Vagina (tissue), 2 donors: ENCODE results near the gene TXNRD3. TPM values are rescaled to one million over a fixed set of nuclear protein-coding genes. Genes with fewer than 3 reads are reported as not detected.

ENCODE experiments used
- DNase-seq, 2 donors: peaks; one replicate each; pipeline ENCODE4 v3.0.0-alpha.2; 2017; ENCODE audit errors: extremely low spot score in 2 of 2
- H3K27ac ChIP-seq: fragments of 200-600 bp; sonication (generic); one replicate; pipeline ENCODE4 v1.5.1; 2019
- H3K27me3 ChIP-seq: fragments of 200-600 bp; sonication (generic); one replicate; pipeline ENCODE4 v1.5.1; 2019
- H3K36me3 ChIP-seq, 2 donors: fragments of 200-600 bp; sonication (generic); one replicate each; pipeline ENCODE4 v1.5.1; 2017 to 2019
- H3K4me1 ChIP-seq: fragments of 200-600 bp; sonication (generic); one replicate; pipeline ENCODE4 v1.5.1; 2019
- H3K4me3 ChIP-seq, 2 donors: fragments of 200-600 bp; sonication (generic); 1 replicate in 1 of 2; 2 replicates in 1 of 2; pipeline ENCODE4 v1.5.1; 2016 to 2019
- H3K9me3 ChIP-seq: fragments of 200-600 bp; sonication (generic); one replicate; pipeline ENCODE4 v1.5.1; 2019
- POLR2A ChIP-seq, 2 donors: fragments of 450-650 bp; IDR thresholded peaks; one replicate each; pipeline ENCODE4 v1.6.1; 2017; ENCODE audit warnings: antibody characterized with exemption in 2 of 2, mild to moderate bottlenecking in 2 of 2, moderate library complexity in 2 of 2
- POLR2AphosphoS5 ChIP-seq, 2 donors: sonication (generic); formaldehyde crosslinking; IDR thresholded peaks; one replicate each; pipeline ENCODE4 v1.9.0; 2017; ENCODE audit warnings: antibody characterized with exemption in 2 of 2, mild to moderate bottlenecking in 2 of 2, low read depth in 1 of 2; ENCODE audit not compliant: insufficient read depth in 1 of 2
- intact Hi-C: fragments of 100-400 bp; cut with DNase I; formaldehyde crosslinking; loops from one replicate; pipeline ENCODE4 v1.15.1; 2023
- total RNA-seq: library from RNA; depleted of rRNA; stranded (reverse); fragments of >200 nt; gene quantifications from one replicate; pipeline ENCODE4 v1.2.3, GENCODE V29; 2016
- TF ChIP-seq, protein P1 (sequence below), 3 experiments: fragments of 450-650 bp in 2 of 3; fragments of 200-600 bp in 1 of 3; sonication (generic) in 1 of 3; IDR thresholded peaks; one replicate each; pipeline ENCODE4 v1.5.1; 2017 to 2019; ENCODE audit warnings: antibody characterized with exemption in 3 of 3, mild to moderate bottlenecking in 2 of 3, moderate library complexity in 2 of 3

Gene TXNRD3
- total RNA-seq, 1 donor from 2014 or later, result 7.1 TPM

GRCh38 chr3:126684218-126684751 is 29.4 kb upstream of the TXNRD3 start:
- intact Hi-C loops, result no loop called here
- DNase-seq, result peak; percentile 74 to 91

GRCh38 chr3:126683069-126683468 is 28.1 kb upstream of the TXNRD3 start:
- H3K9me3 ChIP-seq, result no peaks in the 10 kb centered on the region
- no peak overlapping the region for H3K4me3 ChIP-seq
- peaks cover 20% of the 10 kb centered on the region for H3K4me1 ChIP-seq
- intact Hi-C loops, result no loop called here
- no peaks in the 10 kb centered on the region for H3K27me3 ChIP-seq
- no peaks in the 10 kb centered on the region for H3K36me3 ChIP-seq
- no peak for TF ChIP-seq POLR2A (IDR thresholded peaks at IDR 0.05)
- no peak for TF ChIP-seq POLR2AphosphoS5 (IDR thresholded peaks at IDR 0.05; ENCODE audit: insufficient read depth in 1 of 2, low read depth in 1 of 2)
- TF ChIP-seq, protein P1, sequence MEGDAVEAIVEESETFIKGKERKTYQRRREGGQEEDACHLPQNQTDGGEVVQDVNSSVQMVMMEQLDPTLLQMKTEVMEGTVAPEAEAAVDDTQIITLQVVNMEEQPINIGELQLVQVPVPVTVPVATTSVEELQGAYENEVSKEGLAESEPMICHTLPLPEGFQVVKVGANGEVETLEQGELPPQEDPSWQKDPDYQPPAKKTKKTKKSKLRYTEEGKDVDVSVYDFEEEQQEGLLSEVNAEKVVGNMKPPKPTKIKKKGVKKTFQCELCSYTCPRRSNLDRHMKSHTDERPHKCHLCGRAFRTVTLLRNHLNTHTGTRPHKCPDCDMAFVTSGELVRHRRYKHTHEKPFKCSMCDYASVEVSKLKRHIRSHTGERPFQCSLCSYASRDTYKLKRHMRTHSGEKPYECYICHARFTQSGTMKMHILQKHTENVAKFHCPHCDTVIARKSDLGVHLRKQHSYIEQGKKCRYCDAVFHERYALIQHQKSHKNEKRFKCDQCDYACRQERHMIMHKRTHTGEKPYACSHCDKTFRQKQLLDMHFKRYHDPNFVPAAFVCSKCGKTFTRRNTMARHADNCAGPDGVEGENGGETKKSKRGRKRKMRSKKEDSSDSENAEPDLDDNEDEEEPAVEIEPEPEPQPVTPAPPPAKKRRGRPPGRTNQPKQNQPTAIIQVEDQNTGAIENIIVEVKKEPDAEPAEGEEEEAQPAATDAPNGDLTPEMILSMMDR (IDR thresholded peaks at IDR 0.05), result no peak
- H3K27ac ChIP-seq, result no peak overlapping the region
- no peak for DNase-seq

More at GRCh38 chr3:126684218-126684751, 29.4 kb upstream of the TXNRD3 start:
- Histone ChIP-seq H3K9me3 (no peaks in the 10 kb centered on the region), H3K27ac (no peak overlapping the region), H3K36me3 (no peaks in the 10 kb centered on the region), H3K4me1 (peaks cover 14% of the 10 kb centered on the region), H3K27me3 (no peaks in the 10 kb centered on the region), H3K4me3 (no peak overlapping the region)
- no peak for TF ChIP-seq POLR2A (IDR thresholded peaks at IDR 0.05)
- TF ChIP-seq, protein P1 (IDR thresholded peaks at IDR 0.05), result no peak
- no peak for TF ChIP-seq POLR2AphosphoS5 (IDR thresholded peaks at IDR 0.05; ENCODE audit: insufficient read depth in 1 of 2, low read depth in 1 of 2)

DNA sequence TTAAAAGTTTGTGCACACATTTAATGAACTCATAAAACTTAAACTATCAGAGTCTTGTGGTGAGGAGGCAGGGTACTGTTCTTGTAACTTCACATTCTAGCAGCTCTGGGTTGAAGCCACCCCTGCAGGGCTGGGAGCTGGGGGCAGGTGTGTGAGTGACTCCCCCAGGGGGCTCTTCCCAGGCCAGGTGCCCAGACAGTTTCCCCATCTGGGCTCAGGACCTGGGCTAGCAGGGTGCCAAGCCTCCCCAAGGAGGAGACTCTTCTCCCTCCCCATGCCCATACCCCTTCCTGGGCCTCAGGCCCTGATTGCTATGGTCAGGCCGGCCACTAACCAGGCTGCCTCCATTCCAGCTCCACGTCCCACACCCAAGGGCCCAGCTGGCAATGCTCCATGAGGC is 27.1 kb upstream of the TXNRD3 start:
- H3K9me3 ChIP-seq, result no peaks in the 10 kb centered on the region
- peak; percentile 44 to 61 for DNase-seq
- no peak overlapping the region for H3K27ac ChIP-seq
- intact Hi-C loops, result no loop called here
- TF ChIP-seq POLR2A (IDR thresholded peaks at IDR 0.05), result no peak
- TF ChIP-seq POLR2AphosphoS5 (IDR thresholded peaks at IDR 0.05; ENCODE audit: insufficient read depth in 1 of 2, low read depth in 1 of 2), result no peak
- TF ChIP-seq, protein P1 (IDR thresholded peaks at IDR 0.05), result no peak
- no peak overlapping the region for H3K4me3 ChIP-seq
- peaks cover 20% of the 10 kb centered on the region for H3K4me1 ChIP-seq
- no peaks in the 10 kb centered on the region for H3K36me3 ChIP-seq
- no peaks in the 10 kb centered on the region for H3K27me3 ChIP-seq

- Histone ChIP-seq H3K4me1 (peaks cover 20% of the 10 kb centered on the region), H3K36me3 (no peaks in the 10 kb centered on the region), H3K27me3 (no peaks in the 10 kb centered on the region), H3K27ac (no peak overlapping the region), H3K9me3 (no peaks in the 10 kb centered on the region), H3K4me3 (no peak overlapping the region)
- intact Hi-C loops, result no loop called here
- DNase-seq, result peak in 1 of 2 donors; percentile 25
- TF ChIP-seq POLR2A (IDR thresholded peaks at IDR 0.05), result no peak
- no peak for TF ChIP-seq POLR2AphosphoS5 (IDR thresholded peaks at IDR 0.05; ENCODE audit: insufficient read depth in 1 of 2, low read depth in 1 of 2)
- TF ChIP-seq, protein P1 (IDR thresholded peaks at IDR 0.05), result no peak
These were observed 25.7 kb upstream of the TXNRD3 start for GRCh38 chr3:126680667-126681055.

DNA sequence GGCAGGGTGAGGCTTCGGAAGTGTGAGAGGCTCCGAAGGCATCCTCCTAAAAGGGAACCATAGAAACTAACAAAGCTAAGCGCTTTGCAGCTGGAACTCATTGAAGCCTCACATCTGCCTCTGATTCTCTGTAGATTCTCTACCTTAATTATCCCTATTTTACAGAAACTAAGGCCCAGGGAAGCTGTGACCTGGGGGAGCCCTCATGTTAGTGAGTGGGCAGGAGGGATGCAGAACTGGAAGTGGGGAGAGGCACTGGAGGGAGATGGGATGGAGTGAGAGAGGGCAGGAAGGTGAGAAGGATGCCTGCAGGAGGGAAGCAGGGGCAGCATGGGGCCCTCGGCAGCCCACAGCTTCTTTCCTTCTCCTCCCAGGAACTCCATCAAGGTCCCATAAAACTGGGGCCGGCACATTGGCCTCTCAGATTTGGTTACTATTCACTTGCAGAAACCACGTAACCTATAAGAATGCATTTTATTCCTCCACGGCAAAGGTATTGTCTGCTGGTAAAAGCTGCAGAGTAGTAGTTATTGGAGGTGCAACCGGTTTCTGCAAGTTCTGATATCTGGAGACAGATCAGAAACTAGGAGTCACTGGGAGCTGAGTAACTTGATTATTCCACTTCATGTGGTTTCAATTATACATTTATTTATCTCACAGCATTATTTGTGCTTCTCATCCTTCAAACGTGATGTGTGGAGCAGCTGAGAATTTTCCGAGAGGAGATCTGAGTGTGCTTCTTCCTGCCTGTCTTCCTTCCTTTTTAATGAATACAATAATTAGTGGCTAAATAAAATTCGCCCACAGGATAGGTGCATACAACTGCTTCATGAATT is 25.1 kb upstream of the TXNRD3 start:
- Histone ChIP-seq H3K9me3 (no peaks in the 10 kb centered on the region), H3K4me1 (peaks cover 18% of the 10 kb centered on the region), H3K27me3 (no peaks in the 10 kb centered on the region), H3K4me3 (no peak overlapping the region), H3K36me3 (no peaks in the 10 kb centered on the region), H3K27ac (no peak overlapping the region)
- intact Hi-C loops, result no loop called here
- peak; percentile 31 to 37 for DNase-seq
- TF ChIP-seq, protein P1 (IDR thresholded peaks at IDR 0.05), result no peak
- TF ChIP-seq POLR2AphosphoS5 (IDR thresholded peaks at IDR 0.05; ENCODE audit: insufficient read depth in 1 of 2, low read depth in 1 of 2) (no peak), POLR2A (IDR thresholded peaks at IDR 0.05) (no peak)
